Activated CD4-positive, alpha-beta T cell treated with anti-CD3 and anti-CD28 coated beads, Interleukin-2, amount 10 ng/mL, durations not matched to agents 24 days and 14 days (primary cell): ENCODE data around the gene LRRC23. TPM values are rescaled to one million over a fixed set of nuclear protein-coding genes. Genes with fewer than 3 reads are reported as not detected.
"Not testable (repeated sequence)": the region's sequence is repeated elsewhere in the genome, so short reads cannot be mapped to it uniquely, and the experiment has no call there.

ENCODE experiments used
- DNase-seq: peaks from one replicate; pipeline ENCODE4 v3.0.0; 2022
- H3K27ac Mint-ChIP-seq: one replicate; pipeline ENCODE4 v1.8.0; 2022; ENCODE audit warnings: mild to moderate bottlenecking, mixed read lengths
- H3K27me3 Mint-ChIP-seq: one replicate; pipeline ENCODE4 v1.8.0; 2022; ENCODE audit warnings: mixed read lengths
- H3K36me3 Mint-ChIP-seq: one replicate; pipeline ENCODE4 v1.8.0; 2022; ENCODE audit warnings: low read depth, mild to moderate bottlenecking, mixed read lengths
- H3K4me1 Mint-ChIP-seq: one replicate; pipeline ENCODE4 v1.8.0; 2021; ENCODE audit warnings: mixed read lengths
- H3K4me3 Mint-ChIP-seq: one replicate; pipeline ENCODE4 v1.8.0; 2022; ENCODE audit warnings: mild to moderate bottlenecking, moderate library complexity, mixed read lengths
- H3K9me3 Mint-ChIP-seq: one replicate; pipeline ENCODE4 v1.8.0; 2021; ENCODE audit warnings: mixed read lengths
- intact Hi-C: fragments of 100-400 bp; cut with micrococcal nuclease; formaldehyde crosslinking; loops from one replicate; pipeline ENCODE4 v1.15.1; 2023
- total RNA-seq: library from RNA; stranded (reverse); gene quantifications from 2 replicates; pipeline ENCODE4 v1.2.3, GENCODE V29; 2022

LRRC23 gene
- total RNA-seq, 1 donor from 2014 or later = 6.6 TPM

DNA sequence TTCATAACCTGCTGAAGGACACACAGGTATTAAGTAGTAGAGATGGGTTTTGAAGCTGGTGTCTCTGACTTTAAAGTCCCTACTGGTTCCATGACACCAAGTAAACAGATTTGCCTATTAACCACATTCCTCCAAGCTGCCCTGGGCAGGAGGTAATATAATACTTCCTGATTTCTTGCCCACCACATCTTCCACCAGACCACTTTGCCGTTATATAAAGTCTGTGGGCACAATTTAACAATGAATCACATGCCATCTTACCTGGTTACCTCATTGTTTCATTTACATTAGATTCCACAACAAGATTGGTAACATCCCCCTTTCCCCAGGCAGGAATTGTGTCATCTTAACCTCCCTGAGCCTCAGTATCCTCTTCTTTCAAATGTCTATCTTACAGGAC lies 900 bp upstream of the LRRC23 start:
- intact Hi-C loops = loop anchor here (1.0 kb wide), 3 partner anchors 12 to 30 kb away; partner anchors contain the start of gene SPSB2
- no peaks in the 10 kb centered on the region for H3K9me3 Mint-ChIP-seq
- H3K4me1 Mint-ChIP-seq = peaks cover 8% of the 10 kb centered on the region
- H3K36me3 Mint-ChIP-seq = no peaks in the 10 kb centered on the region
- no peak overlapping the region for H3K27ac Mint-ChIP-seq
- peaks cover 2% of the 10 kb centered on the region for H3K27me3 Mint-ChIP-seq
- DNase-seq = no peak
- H3K4me3 Mint-ChIP-seq = no peak overlapping the region

- no peaks in the 10 kb centered on the region for H3K36me3 Mint-ChIP-seq
- H3K27me3 Mint-ChIP-seq = peaks cover 2% of the 10 kb centered on the region
These were observed 905 bp downstream of the LRRC23 start for GRCh38 chr12:6905414-6906040.

DNA sequence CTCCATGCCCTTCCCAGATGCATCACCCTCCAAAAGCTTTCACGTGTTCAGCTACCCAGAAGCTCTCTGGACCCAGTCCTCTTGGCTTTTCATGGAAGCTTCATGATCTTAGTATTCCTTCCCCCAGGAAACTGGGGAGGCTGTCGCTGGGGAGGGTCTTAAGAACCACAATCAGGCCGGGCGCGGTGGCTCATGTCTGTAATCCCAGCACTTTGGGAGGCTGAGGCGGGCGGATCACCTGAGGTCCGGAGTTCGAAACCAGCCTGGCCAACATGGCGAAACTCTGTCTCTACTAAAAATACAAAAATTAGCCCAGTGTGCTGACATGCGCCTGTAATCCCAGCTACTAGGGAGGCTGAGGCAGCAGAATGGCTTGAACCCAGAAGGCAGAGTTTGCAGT lies 3.5 kb downstream of the LRRC23 start:
- H3K27ac Mint-ChIP-seq, H3K9me3 Mint-ChIP-seq, H3K4me1 Mint-ChIP-seq, H3K36me3 Mint-ChIP-seq, intact Hi-C loops, DNase-seq, H3K4me3 Mint-ChIP-seq, H3K27me3 Mint-ChIP-seq: not testable (repeated sequence)

More at GRCh38 chr12:6905414-6906040, 905 bp downstream of the LRRC23 start:
- Mint-ChIP-seq H3K4me3 (no peak overlapping the region), H3K27ac (no peak overlapping the region), H3K9me3 (no peaks in the 10 kb centered on the region), H3K4me1 (no peaks in the 10 kb centered on the region)
- intact Hi-C loops = no loop called here
- no peak for DNase-seq

GRCh38 chr12:6909421-6910145 lies 5.0 kb downstream of the LRRC23 start:
- intact Hi-C loops = no loop called here
- no peaks in the 10 kb centered on the region for H3K36me3 Mint-ChIP-seq
- DNase-seq = peak; percentile 65
- peaks cover 2% of the 10 kb centered on the region for H3K27me3 Mint-ChIP-seq
- no peaks in the 10 kb centered on the region for H3K9me3 Mint-ChIP-seq
- peaks cover 11% of the 10 kb centered on the region for H3K4me1 Mint-ChIP-seq
- no peak overlapping the region for H3K27ac Mint-ChIP-seq
- H3K4me3 Mint-ChIP-seq = no peak overlapping the region

DNA sequence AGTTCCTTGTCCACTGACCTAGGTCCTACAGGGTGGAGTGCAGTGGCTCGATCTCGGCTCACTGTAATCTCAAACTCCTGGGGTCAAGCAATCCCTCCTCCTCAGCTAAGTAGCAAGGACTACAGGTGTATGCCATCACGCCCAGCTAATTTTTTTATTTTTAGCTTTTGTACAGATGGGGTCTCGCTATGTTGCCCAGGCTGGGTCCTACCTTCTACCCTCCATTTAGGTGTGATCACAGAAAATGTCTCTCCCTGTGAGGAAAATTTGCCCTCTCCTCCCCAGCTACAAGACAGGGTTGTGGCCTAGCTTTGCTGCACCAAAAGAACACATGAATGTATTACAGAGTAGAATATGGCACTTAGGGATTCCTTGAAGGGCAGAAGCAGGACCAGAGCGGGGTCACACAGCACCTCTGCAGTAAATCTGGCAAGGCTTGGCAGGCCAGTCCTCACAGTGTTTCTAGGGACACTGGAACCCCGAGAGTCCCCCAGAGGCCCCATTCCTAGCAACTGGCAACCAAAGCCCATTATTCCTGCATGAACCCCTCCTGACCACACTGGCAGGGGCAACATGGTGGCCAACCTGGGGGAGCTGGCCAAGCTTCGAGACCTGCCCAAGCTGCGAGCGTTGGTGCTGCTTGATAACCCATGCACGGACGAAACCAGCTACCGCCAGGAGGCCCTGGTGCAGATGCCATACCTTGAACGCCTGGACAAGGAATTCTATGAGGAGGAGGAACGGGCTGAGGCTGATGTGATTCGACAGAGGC lies 7.7 kb downstream of the LRRC23 start:
- H3K9me3 Mint-ChIP-seq = no peaks in the 10 kb centered on the region
- intact Hi-C loops = no loop called here

GRCh38 chr12:6914246-6914946 lies 9.8 kb downstream of the LRRC23 start, which contains the start of gene ENO2:
Gene ENO2, plus strand, starts transcription at chr12:6914580. Its CDS starts 1,253 bp downstream, at chr12:6915833.
- peak within 1 kb of the TSS; percentile 94 for H3K27ac Mint-ChIP-seq
- peak; percentile 94 for DNase-seq
- H3K27me3 Mint-ChIP-seq = no peaks in the 10 kb centered on the region
- intact Hi-C loops = loop anchor here (1.0 to 2.0 kb wide), 4 partner anchors 23 to 50 kb away; partner anchors contain the start of genes C12orf57 and SPSB2
- no peaks in the 10 kb centered on the region for H3K9me3 Mint-ChIP-seq
- peak within 1 kb of the TSS; percentile 99 for H3K4me3 Mint-ChIP-seq
- H3K4me1 Mint-ChIP-seq = peaks cover 40% of the 10 kb centered on the region
- peaks cover 26% of the 10 kb centered on the region for H3K36me3 Mint-ChIP-seq

More for the DNA sequence above, 7.7 kb downstream of the LRRC23 start:
- Mint-ChIP-seq H3K36me3 (peaks cover 16% of the 10 kb centered on the region), H3K4me1 (peaks cover 33% of the 10 kb centered on the region), H3K27ac (peak overlapping the region; percentile 60), H3K4me3 (peak overlapping the region; percentile 99), H3K27me3 (peaks cover 2% of the 10 kb centered on the region)
- DNase-seq = no peak

- Mint-ChIP-seq H3K9me3 (no peaks in the 10 kb centered on the region), H3K27ac (peak overlapping the region; percentile 94), H3K27me3 (no peaks in the 10 kb centered on the region), H3K4me1 (peaks cover 47% of the 10 kb centered on the region), H3K4me3 (peak overlapping the region; percentile 99), H3K36me3 (peaks cover 34% of the 10 kb centered on the region)
- peak; percentile 71 for DNase-seq
- intact Hi-C loops = loop anchor here (1.0 to 2.0 kb wide), 4 partner anchors 24 to 50 kb away; partner anchors contain the start of genes C12orf57 and SPSB2
These were observed 10.5 kb downstream of the LRRC23 start for GRCh38 chr12:6914947-6915788.

DNA sequence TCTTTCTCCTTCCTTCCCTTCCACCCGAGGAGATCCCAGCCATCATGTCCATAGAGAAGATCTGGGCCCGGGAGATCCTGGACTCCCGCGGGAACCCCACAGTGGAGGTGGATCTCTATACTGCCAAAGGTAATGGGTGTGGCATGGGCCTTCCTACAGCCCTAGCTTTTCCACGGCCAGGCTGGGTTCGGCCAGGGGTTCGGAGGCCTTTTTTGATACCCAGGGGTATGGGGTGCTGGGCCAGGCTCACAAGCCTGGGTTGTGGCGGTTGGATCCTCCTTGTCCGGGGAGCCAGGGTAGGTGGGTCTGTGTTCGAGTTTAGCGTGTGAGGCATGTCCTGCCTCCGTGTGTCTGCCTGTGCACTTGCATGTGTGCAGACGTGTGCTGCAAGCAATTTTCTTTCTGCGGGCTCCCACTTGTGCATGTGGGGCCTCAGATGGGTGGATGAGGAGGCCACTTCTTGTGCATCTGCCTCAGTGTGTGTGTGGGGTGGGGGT lies 11.2 kb downstream of the LRRC23 start:
- Mint-ChIP-seq H3K36me3 (peaks cover 34% of the 10 kb centered on the region), H3K4me3 (peak overlapping the region; percentile 99), H3K9me3 (no peaks in the 10 kb centered on the region), H3K27ac (peak overlapping the region; percentile 94), H3K27me3 (no peaks in the 10 kb centered on the region), H3K4me1 (peaks cover 47% of the 10 kb centered on the region)
- no peak for DNase-seq
- intact Hi-C loops = loop anchor here (2.0 kb wide), 2 partner anchors 43 to 49 kb away; partner anchors contain the start of gene SPSB2

DNA sequence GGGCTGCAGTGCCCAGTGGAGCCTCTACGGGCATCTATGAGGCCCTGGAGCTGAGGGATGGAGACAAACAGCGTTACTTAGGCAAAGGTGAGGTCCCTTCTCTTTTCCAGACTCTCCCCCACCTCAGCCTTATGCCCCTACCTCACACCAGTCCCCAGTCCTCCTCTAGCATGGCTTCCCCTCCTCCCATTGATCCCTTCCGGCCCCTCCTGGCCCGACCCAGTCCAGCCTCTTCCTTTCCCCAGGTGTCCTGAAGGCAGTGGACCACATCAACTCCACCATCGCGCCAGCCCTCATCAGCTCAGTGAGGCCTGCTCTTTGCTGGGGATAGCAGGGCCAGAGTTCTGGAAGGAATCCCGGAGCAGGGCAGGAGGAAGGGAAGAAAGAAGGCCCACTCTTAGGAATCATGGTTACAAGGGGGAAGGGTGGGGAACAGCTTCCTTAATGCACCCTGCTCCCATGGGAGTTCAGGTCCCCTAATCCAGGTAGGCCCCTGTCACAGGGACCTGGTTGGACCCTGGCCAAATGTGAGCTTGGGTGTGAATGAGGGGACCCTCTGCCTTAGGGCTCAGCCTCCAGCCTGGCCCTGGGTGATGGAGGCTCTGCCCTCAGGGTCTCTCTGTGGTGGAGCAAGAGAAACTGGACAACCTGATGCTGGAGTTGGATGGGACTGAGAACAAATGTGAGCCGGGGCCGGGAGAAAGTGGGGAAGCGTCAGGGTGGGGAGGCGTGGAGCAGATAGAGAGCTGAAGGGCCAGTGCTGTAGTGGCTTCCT lies 12.0 kb downstream of the LRRC23 start:
- Mint-ChIP-seq H3K36me3 (peaks cover 40% of the 10 kb centered on the region), H3K27me3 (no peaks in the 10 kb centered on the region), H3K9me3 (no peaks in the 10 kb centered on the region), H3K4me1 (peaks cover 49% of the 10 kb centered on the region), H3K4me3 (peak overlapping the region; percentile 99), H3K27ac (no peak overlapping the region)
- intact Hi-C loops = no loop called here
- DNase-seq = no peak

- DNase-seq = no peak
- peaks cover 49% of the 10 kb centered on the region for H3K36me3 Mint-ChIP-seq
- no peaks in the 10 kb centered on the region for H3K27me3 Mint-ChIP-seq
- H3K9me3 Mint-ChIP-seq = no peaks in the 10 kb centered on the region
- H3K27ac Mint-ChIP-seq = no peak overlapping the region
- peaks cover 53% of the 10 kb centered on the region for H3K4me1 Mint-ChIP-seq
- intact Hi-C loops = no loop called here
- no peak overlapping the region for H3K4me3 Mint-ChIP-seq
These were observed 13.0 kb downstream of the LRRC23 start for GRCh38 chr12:6917491-6918231.

- Mint-ChIP-seq H3K27ac (peak overlapping the region; percentile 62), H3K9me3 (no peaks in the 10 kb centered on the region), H3K4me3 (no peak overlapping the region), H3K36me3 (peaks cover 65% of the 10 kb centered on the region), H3K27me3 (no peaks in the 10 kb centered on the region), H3K4me1 (peaks cover 55% of the 10 kb centered on the region)
- DNase-seq = no peak
- intact Hi-C loops = no loop called here
These were observed 15.0 kb downstream of the LRRC23 start for GRCh38 chr12:6919588-6919987.
